Measurements from ENCODE around the gene VGLL4. TPM values are rescaled to one million over a fixed set of nuclear protein-coding genes. Genes with fewer than 3 reads are reported as not detected.
"Not testable (repeated sequence)": the region's sequence is repeated elsewhere in the genome, so short reads cannot be mapped to it uniquely, and the experiment has no call there.

The VGLL4 gene
- polyA plus RNA-seq, 4 donors: 101 to 123 (median 118) TPM

DNA sequence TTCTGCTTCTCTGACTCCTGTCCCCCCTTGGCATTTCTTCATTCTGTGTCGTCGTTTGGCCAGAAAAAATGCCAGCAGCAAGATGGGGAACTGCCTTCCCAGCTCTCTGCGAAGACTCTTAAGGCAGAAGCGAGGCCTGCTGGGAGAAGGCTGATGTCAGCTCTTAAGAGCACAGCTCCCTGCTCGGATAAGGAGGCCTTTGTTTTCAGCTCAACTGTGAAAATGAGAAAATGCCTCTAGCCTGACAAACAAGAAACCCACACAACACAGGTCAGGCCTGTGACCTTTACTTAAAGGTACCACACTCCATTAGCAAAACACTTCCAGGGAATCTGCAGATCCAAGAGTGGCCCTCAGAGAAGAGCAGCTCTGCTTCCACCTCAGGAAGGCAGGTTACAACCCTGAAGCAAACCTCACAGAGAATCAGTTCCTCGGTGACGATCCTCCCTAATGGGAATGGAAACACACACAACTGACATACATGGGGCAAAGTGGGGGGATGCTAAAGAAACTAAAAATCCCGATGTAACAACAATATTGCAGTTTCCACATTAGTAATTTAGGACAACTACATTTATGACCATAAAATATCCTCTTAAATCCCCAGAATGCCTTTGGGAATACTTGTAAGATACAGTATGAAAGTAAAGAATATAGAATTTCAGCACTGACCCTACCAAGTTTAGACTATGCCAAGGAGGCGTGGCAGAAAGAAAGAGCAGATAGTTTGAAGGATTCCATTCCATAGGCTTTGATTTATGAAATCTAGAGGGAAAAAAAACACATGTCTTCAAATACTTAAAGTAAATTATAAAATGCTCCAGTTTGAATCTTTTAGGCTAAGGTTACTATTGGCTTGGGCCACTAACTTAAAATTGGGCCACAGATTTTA, 52.1 kb downstream of the VGLL4 start:
- DNase-seq (ENCODE audit: low read depth in 4 of 4, low spot score in 2 of 4): peak in 2 of 4 donors; percentile 60 to 64

DNA sequence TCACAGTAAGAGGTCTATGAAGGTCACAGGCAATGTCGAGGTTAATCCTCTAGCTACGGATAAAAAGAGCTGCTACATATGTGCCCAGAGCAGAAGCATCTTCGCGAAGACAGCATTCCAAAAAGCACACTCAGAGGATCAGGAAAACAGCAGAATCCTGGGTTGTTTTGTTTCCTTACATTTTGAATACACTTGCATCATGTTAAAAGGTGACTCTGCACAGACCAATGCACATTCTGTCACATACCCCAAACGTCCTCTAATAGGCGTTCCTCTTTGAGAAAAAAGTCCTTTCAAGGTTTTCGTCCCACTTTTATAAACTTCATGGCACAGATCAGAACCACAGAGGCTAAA, 52.7 kb downstream of the VGLL4 start:
- DNase-seq (ENCODE audit: low read depth in 4 of 4, low spot score in 2 of 4): no peak

DNA sequence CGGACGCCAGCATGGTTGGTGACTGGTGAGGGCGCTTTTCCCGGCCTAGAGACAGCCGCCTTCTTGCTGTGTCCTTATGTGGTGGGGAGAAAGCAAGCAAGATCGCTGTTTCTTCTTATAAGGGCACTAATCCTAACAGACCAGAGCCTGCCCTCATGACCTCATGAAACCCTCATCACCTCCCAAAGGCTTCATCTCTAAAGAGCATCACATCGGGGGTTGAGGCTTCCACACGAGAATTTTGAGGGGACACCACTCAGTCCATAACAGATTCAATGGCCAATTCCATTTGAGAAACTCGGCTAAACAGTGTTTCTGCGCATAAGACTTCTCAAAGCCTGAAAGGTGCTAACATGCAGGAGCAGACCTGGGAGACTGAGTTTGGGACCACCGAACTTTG, 54.0 kb downstream of the VGLL4 start:
- DNase-seq (ENCODE audit: low read depth in 4 of 4, low spot score in 2 of 4): no peak

DNA sequence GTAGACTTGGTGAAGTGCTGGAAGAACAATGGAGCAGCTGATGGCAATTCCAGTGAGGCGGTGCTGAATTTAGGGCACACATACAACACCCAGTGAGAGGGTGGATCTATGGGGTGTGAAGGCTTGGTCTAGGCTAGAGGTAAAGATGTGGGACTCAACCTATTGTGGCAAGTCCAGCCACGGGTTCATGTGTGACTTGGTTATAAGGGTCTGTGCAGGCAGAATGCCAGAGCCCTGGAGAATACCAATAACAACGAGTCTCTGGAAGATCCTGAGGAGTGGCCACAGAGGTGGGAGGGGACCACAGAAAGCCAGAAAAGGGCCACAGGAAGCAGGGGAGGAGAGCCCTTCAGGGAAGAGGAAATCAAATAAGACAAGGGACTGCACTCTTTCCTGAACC, 55.0 kb downstream of the VGLL4 start:
- DNase-seq (ENCODE audit: low read depth in 4 of 4, low spot score in 2 of 4): no peak

DNA sequence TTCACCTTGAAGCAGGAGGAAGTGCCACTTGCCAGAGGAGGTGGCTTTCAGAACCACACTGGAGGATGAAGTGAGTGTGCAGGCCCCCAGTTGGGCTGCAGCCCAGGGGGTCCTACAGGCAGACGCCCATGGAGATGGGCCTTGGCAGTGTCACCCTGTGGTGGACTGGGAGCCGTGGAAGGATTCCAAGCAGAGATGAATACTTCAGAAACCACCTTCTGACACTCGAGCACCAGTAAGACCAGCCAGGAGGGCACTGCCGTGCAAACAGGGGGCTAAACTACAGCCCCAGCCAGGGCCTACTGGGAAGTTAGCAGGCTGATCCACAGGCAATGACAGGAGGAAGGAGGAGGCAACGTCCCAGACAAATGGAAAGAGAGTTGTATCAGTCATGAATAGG, 55.4 kb downstream of the VGLL4 start:
- no peak for DNase-seq (ENCODE audit: low read depth in 4 of 4, low spot score in 2 of 4)

DNA sequence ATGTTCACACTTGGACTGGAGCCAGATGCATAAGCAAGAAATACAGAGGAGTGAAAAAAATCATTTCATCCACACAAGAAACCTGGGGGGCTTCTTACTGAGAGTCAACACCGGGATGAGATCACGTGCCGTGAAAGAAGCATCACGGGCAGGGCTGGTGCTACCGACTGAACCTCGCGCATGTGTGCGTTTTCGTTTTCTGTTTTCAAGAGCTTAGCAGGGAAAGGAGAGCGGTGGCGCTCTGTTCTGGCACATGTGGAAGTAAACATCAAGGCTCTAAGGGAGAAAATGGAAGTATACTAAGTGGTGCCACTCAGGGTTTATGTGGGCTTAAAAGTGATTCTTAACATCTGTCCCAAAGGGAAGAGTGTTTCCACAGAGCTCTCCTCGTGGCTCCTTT, 55.9 kb downstream of the VGLL4 start:
- DNase-seq (ENCODE audit: low read depth in 4 of 4, low spot score in 2 of 4): no peak

DNA sequence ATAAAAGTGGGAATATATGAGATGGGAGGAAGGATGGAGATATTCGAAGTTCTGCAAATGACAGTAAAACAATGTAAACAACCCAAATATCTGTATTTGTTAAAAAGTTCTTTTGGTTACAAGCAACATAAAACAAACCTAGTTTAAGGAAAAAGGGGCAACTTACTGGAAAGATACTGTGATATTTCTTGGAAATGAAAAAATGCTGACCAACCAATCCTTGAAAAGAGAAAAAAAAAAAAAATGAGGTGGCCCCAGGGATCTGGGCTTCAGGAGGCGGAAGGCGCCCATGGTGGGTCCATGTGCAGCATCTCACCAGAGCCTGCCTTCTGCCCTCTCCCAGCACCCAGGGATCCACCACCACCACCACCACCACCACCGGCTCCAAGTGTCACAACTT, 59.1 kb downstream of the VGLL4 start:
- no peak for DNase-seq (ENCODE audit: low read depth in 4 of 4, low spot score in 2 of 4)

DNA sequence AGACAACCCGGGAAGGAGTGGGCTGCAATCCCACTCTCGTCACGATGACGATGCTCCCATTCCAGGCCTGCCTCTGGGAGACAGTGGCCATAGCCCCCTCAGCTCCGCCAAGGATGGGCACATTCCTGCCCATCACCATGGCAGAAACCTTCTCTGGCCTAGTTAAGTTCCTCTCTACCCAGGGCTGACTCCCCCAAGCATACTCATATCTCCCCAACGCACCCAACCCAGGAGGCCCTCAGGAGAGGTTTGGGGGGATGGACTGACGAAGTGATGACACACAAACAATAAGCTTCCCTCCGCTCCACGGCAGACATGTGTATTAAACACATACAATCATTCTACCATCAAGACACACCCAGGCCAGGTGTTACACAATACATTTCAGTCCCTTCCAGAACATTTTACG, 60.1 kb downstream of the VGLL4 start:
- DNase-seq (ENCODE audit: low read depth in 4 of 4, low spot score in 2 of 4): no peak

DNA sequence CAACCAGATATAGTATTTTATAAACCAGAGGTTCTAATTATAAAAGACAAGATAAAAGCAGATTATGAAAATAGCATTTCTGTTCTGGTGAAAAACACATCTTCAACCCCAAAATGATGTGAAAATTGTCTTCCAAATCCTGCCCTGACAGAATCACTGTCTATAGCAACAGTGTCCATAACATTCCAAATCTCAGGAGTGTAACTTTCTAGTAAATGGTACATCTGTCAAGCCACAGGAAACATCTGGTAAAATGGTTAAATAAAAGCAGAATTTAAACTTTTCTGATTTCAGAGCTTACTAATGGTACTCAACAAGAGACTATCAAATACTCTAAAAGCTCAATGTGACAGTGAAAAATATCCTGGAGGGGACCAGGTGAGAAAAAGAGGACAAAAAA, 60.5 kb downstream of the VGLL4 start:
- no peak for DNase-seq (ENCODE audit: low read depth in 4 of 4, low spot score in 2 of 4)

DNA sequence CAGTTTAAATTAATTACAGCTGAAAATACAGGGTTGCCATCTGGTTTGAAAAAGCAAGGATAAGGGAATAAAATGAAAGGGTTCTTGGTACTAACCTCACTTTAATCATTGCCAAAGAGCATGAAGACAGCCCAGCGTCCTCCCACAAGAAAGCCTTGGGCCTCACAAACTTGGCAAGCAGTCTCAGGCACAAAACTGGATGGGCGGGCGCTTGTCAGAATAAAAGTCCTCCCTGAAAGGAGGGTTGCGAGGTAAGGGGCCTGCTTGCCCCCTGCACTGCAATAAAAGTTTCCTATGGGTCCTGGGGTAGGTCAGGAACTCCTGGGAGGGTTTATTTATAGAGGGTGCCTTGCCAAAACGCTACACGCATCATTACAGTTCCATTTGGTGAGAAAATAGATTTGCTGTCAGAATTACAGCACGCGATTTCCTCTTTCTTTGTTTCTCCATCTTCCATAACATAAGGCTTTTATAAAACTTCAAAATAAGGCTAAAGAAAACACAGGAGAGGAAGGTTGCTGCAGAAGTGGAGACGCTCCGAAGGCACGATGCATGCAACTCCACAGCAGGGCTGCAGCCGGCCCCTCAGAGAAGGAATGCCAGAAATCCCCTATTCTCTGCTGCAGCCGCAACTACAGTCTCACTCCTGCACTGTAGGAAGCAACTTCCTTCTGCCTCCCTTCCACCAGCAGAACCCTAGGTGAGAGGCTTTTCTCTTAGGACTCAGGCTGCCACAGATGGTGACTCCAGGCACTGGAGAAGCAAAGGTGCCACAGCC, 61.3 kb downstream of the VGLL4 start:
- peak in 2 of 4 donors; percentile 78 to 83 for DNase-seq (ENCODE audit: low read depth in 4 of 4, low spot score in 2 of 4)

DNA sequence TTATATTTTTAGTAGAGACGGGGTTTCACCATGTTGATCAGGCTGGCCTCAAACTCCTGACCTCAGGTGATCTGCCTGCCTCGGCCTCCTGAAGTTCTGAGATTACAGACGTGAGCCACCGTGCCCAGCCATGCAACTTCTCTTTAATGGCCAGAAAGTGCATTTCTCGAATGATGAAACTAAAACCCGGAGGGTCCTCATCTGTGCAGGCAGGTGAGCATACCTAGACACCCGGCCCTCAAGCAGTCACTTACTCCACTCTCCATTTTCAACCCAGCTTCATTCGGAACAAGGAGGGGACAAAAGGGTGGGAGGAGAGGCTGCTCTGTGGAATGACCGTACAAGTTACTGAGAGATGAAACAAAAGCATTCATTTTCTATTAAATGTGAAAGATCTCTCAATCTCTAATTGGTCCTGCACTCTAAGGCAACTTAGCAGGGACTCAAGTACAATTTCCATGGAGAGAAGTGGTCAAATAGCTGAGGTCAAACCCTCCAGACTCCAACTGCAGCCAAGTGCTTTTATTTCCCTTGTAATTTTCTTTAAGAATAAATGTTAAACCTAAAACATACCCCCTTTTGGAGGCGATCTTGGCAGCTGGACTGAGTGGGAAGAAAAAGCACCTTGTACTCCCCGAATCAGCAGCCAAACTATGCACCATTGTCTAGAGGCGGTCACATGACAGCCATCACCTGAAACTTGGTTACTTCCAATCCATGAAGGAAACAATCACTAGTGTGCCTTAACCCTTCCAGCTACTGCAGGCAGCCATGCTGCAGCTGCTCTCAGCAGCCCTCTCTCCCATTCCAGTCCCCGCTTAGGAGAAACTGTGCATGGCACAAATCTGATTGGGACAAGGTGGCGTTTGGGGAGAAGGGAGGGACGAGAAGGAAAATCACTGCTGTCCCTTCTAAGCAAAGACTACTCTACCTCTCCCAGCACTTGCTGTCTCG, 62.2 kb downstream of the VGLL4 start:
- no peak for DNase-seq (ENCODE audit: low read depth in 4 of 4, low spot score in 2 of 4)

DNA sequence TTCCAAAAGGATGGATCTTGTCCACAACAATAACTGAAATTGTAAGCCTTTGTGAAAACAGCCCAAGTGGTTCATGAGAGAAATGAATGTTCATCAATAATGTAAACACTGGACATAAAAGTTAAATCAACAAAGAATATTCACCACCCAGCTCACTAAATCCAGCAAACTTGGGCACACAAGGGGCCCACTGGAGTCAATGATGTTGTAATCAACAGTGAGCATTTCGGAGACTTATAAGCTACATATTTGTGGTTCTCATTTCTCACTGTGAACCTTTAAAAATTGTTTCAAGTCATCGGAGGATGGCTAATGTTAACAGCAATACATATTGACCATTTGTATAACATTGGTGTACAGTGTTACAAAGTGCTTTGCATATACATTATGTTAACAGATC, 63.1 kb downstream of the VGLL4 start:
- DNase-seq (ENCODE audit: low read depth in 4 of 4, low spot score in 2 of 4): no peak

DNA sequence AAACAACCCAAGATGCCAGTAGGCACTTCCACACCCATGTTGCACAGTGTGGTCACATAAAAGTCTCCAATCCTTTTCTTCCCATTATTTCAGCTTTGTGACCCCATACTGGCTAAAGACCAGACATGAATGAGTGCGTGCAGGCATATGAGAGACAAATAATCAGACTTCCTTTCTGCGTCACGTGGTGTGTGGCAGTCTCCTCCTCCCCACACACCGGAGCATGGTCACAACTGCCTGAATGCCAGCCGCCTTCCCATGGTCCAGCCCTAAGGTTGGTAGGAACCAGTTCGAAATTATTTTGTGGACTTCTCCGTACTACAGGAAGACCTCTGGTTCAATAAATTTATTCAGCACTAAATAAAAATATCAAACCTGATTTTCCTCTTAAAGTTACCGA, 65.5 kb downstream of the VGLL4 start:
- no peak for DNase-seq (ENCODE audit: low read depth in 4 of 4, low spot score in 2 of 4)

DNA sequence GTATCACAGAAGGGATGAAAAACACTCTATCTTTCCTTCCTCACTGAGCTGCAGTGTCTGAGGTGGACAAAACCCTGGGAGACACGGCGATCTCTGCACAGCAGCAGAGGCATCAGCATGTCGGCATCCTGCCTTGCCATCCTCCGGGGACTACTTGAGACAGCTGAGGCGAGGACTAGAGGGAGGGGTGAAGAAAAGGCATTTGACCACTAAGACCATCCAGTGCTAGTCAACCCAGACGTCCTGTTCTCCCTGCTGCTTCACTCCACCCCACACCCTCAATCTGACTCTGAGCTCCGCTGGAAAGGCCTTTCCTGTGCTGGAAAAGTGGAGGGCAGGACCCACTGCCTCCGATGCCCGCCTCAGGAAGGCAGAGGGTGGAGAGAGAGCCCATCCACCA, 67.3 kb downstream of the VGLL4 start:
- no peak for DNase-seq (ENCODE audit: low read depth in 4 of 4, low spot score in 2 of 4)

DNA sequence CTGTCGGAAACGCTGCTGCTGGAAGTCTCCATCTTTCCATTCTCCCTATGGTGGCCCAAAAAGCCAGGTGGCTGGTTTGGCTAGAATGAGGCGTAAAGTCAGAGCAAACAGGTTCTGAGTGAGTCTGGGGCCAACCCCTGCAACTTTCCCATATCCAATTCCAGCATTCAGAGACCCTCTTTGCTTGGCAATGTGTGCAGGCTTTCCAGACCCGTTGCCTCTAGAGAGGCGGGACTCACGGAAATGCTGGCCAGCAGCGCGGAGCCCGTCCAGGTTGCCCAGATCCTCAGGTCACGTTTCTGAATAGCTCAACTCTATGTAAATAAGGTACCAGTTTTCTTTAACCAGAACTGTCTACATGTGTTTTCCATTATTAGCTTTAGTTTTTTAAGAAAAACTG, 68.0 kb downstream of the VGLL4 start:
- DNase-seq (ENCODE audit: low read depth in 4 of 4, low spot score in 2 of 4): no peak

DNA sequence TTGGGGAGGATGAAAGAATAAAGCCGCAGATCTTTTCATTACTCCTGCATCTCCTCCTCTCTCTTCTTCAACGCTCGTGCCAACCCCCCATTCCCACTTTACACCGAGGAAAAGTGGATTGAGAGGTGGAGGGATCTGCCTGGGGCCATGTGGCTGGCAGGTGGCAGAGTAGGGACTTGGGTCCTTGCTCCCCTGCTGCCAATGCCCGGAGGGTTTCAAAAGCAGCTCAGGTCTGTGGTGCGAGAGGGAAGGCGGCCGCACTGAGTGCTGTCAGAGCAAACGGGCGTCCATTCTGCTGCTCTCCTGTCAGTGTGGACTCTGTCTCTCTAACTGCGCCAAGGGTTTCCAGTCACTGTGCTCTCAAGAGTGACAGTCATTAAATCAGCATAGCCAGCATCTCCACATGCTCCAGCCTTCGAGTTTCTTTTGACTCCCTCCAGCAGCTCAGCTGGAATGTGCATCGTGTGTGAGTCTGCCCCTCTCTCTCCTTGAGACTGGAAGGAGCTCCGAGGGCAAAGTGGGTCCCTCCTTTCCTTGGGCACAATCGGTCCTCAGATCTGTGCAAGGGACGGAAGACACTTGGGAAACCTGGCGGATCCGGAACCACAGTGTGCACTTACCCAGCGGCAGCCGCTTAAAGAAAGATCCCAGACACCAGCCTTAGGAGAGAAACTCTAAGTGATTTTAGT, 68.6 kb downstream of the VGLL4 start:
- no peak for DNase-seq (ENCODE audit: low read depth in 4 of 4, low spot score in 2 of 4)

DNA sequence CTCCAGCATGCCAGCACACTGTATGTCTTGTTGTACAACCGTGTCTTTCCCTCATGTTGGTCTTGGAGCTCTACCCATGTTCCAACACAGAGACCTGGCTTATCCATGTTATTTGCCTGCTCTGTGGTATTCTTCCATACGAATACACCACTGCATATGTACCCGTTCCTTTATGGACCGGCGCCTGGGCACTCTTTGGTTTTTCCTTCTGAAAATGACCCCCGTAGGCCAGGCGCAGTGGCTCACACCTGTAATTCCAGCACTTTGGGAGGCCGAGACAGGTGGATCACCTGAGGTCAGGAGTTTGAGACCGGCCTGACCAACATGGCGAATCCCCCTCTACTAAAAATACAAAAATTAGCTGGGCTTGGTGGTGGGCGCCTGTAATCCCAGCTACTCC, 71.1 kb downstream of the VGLL4 start:
- DNase-seq (ENCODE audit: low read depth in 4 of 4, low spot score in 2 of 4): not testable (repeated sequence)

DNA sequence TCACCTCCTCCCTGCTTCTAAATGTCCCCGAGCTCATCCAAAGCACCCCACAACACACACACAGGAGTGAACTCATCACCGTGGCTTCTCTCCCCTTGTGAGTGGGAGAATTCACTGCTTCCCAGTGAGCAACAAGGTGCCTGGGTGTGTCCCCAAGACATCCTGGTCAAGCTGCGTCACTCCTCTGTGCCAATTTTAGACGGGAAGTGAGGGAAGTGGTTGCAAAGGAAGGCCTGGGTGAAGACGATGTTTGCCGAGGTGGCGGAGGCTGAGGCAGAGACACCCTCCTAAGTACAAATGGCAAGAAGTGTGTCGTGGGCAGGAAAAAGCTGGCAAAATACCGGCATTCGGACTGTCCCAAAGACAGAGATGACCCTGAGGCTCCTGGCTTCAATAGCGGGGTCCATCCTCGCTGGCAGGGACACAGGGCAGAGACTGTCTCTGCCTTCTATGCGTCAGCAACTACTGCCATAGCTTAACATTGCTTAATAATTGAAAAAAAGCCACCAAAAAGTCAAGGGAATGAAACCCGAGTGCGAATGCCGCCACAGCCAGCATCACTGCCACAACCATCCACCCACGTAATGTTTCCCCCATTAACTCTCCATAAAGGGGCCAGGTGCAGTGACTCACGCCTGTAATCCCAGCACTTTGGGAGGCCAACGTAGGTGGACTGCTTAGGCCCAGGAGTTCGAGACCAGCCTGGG, 72.8 kb downstream of the VGLL4 start:
- no peak for DNase-seq (ENCODE audit: low read depth in 4 of 4, low spot score in 2 of 4)

DNA sequence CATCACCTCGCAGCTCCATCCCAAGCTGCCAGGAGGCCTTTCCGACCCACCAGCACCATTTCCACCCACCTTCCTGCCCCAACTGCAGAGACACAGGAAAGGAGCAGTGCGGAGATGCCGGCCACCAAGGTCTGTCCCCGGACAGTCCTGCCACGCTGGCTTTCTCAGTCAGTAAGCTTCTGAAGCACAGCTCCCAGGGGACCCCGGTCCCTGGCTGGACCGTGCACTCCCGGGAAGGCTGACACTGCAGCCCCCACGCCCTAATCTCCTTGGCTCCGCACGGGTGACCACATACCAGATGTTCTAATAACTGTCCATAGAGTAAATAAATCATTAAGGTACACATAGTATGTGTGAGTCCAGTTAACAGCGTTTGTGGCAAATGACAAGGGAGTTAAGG, 73.5 kb downstream of the VGLL4 start:
- DNase-seq (ENCODE audit: low read depth in 4 of 4, low spot score in 2 of 4): no peak

All from left renal cortex interstitium (tissue), 4 donors.